ENCODE data around the gene ZNF92.
"Not testable (repeated sequence)": the region's sequence is repeated elsewhere in the genome, so short reads cannot be mapped to it uniquely, and the experiment has no call there.

The ZNF92 gene

GRCh38 chr7:65429642-65430343, 56.1 kb downstream of the ZNF92 start:
- DNase-seq (ENCODE audit: low read depth) = no peak

GRCh38 chr7:65430344-65431186, 56.9 kb downstream of the ZNF92 start:
- no peak for DNase-seq (ENCODE audit: low read depth)

GRCh38 chr7:65434307-65434706, 60.7 kb downstream of the ZNF92 start:
- DNase-seq (ENCODE audit: low read depth) = no peak

GRCh38 chr7:65436163-65436562, 62.5 kb downstream of the ZNF92 start:
- DNase-seq (ENCODE audit: low read depth) = no peak

GRCh38 chr7:65438598-65438997, 64.9 kb downstream of the ZNF92 start:
- peak; percentile 90 for DNase-seq (ENCODE audit: low read depth)

GRCh38 chr7:65441010-65441409, 67.4 kb downstream of the ZNF92 start:
- peak; percentile 39 for DNase-seq (ENCODE audit: low read depth)

- no peak for DNase-seq (ENCODE audit: low read depth)
Observed at GRCh38 chr7:65444205-65444842, 70.7 kb downstream of the ZNF92 start.

- DNase-seq (ENCODE audit: low read depth) = no peak
Observed at GRCh38 chr7:65444899-65445823, 71.5 kb downstream of the ZNF92 start.

GRCh38 chr7:65447041-65447440, 73.4 kb downstream of the ZNF92 start:
- DNase-seq (ENCODE audit: low read depth) = not testable (repeated sequence)

- DNase-seq (ENCODE audit: low read depth) = peak; percentile 62
Observed at GRCh38 chr7:65448816-65449504, 75.3 kb downstream of the ZNF92 start.

GRCh38 chr7:65449505-65449852, 75.8 kb downstream of the ZNF92 start:
- no peak for DNase-seq (ENCODE audit: low read depth)

All from GM04504 (cell line).